Activated CD4-positive, CD25-positive, alpha-beta regulatory T cell treated with anti-CD3 and anti-CD28 coated beads, Interleukin-2, amount 50 U/mL, for 16 hours (primary cell): Measurements from ENCODE around the gene TSSK6.

Source experiments
- DNase-seq: peaks from one replicate; pipeline ENCODE4 v3.0.0-alpha.2; 2020; ENCODE audit warnings: low read depth, low spot score

Gene TSSK6

GRCh38 chr19:19505669-19506326 lies 9.6 kb downstream of the TSSK6 start:
- DNase-seq = no peak

- DNase-seq = no peak
Observed at GRCh38 chr19:19504754-19505668, 10.3 kb downstream of the TSSK6 start.

GRCh38 chr19:19502808-19503602 lies 12.3 kb downstream of the TSSK6 start:
- no peak for DNase-seq

GRCh38 chr19:19502281-19502680 lies 13.1 kb downstream of the TSSK6 start:
- no peak for DNase-seq

- no peak for DNase-seq
Observed at GRCh38 chr19:19501798-19502197, 13.6 kb downstream of the TSSK6 start.

GRCh38 chr19:19500975-19501644 lies 14.2 kb downstream of the TSSK6 start:
- no peak for DNase-seq

DNA sequence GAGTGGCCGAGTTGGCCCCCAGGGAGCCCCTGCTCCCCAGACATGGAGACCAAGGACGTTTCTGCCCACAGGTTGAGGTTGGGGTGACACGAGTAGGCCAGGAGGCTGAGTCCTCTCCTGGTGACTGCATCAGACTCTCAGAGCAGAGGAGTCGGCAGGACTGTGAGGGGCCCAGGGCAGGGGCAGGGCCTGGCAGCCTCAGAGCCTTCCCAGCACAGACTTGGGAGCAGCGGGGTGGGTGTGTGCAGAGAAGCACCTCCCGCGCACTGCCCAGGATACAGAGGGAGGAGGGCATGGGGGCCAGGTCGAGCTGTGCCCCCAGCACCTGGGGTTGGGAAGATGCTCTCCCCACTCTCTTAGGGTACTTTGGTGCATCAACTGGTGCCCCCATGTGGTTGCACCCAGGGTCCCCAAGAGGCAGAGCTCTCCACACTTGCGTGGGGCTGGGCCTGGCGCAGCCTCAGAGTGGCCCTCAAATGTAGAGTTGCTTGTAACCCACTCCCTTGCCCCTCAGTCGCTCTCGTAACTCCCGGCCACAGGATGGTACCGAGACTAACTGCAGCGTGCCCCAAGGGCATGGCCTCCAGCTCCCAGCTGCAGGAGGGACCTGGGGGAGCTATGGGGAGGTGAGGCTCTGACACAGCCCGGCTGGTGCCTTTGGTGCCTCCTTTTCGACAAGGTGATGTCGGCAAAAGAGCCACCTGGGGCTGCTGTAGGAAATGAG lies 15.9 kb downstream of the TSSK6 start:
- DNase-seq = no peak

GRCh38 chr19:19498255-19498991 lies 16.9 kb downstream of the TSSK6 start:
- DNase-seq = no peak

DNA sequence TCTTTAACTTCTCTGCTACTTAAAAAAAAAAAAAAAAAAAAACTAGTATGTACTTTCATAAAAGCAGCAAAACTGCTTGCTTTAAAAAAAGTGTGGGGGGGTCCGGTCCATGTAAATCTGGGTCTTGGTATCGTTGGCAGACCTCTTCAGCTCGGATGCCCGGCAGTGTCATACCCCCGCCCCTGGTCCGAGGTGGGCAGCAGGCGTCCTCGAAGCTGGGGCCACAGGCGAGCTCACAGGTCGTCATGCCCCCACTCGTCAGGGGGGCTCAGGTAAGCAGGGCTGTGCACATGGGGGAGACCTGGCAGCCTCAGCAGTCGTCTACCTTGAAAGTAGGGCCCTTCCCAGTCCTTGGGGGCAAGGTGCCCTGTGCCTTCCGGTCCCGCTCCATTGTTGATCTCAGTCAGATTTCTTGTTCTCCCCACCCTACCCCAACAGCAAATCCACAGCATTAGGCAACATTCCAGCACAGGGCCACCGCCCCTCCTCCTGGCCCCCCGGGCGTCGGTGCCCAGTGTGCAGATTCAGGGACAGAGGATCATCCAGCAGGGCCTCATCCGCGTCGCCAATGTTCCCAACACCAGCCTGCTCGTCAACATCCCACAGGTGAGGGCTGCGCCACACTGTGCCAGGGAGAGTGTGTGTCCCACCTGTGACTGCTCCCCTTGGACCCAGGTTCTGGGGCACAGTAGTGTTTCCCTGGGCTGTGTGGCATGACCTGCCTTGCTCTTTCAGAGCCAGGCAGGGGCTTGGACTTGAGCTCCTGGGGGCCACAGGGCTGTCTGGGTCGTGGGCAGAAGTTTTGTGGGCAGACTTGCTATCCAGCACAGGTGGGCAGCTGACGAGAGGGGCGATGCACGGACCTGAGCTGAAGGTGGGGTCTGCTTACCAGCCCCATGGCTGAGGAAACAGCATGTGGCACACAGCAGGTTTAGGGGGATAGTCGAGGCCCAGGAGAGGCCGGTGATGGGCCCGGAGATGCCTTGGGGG lies 19.4 kb downstream of the TSSK6 start:
- no peak for DNase-seq

- DNase-seq = no peak
Observed at GRCh38 chr19:19493841-19494546, 21.4 kb downstream of the TSSK6 start.

DNA sequence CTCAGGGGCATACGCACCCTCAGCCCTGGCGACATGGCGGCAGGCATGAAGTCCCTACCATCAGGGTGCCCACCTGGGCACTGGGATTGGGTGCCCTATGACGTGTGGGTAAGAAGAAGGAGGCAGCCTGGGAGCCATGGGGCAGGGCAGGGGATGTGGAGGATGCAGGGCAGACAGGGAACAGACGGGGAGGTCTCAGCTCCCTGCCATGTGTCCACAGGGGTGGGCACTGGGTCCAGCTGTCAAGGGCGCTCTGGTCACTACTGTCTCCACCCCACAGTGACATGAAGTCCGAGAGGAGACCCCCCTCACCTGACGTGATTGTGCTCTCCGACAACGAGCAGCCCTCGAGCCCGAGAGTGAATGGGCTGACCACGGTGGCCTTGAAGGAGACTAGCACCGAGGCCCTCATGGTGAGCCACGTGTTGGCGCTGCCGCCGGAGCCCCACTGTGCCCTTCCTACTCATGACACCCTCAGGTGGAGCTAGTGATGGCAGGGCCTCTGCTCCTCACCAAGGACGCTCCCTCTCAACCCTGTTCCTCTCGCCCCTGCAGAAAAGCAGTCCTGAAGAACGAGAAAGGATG lies 23.2 kb downstream of the TSSK6 start:
- no peak for DNase-seq

DNA sequence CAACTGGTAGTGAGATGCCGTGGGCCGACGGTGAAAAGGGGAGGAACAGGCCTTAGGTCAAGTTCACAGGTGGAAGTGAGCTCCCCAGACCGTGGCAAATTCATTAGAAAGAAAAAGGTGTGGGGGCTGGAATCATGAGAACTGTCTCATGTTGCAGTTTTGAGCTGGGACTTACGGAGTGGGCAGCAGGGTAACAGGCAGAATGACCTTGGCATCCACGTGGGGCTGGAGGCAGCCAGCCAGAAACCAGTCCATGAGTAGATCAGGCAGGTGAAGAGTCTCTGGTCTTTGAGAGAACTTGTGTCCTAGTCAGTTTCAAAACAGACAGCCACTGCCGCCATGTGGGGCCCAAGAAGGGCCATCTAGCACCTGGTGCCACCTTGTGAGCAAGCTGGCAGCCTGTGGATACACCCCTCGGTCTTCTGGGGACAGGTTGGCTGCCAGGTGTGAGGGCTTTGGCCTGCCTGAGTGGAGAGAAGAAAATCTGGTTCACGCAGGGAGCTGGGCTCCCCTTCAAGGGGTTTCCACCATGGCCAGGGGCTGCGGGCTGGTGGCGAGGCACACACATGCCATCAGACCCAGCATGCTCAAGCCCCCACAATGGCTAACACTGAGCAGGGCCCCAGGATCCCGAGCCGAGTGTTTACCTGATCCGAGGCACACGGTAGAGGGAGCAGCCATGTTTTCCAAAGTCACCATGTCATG lies 23.9 kb downstream of the TSSK6 start:
- DNase-seq = no peak

GRCh38 chr19:19490214-19490968 lies 25.0 kb downstream of the TSSK6 start:
- peak; percentile 71 for DNase-seq

DNA sequence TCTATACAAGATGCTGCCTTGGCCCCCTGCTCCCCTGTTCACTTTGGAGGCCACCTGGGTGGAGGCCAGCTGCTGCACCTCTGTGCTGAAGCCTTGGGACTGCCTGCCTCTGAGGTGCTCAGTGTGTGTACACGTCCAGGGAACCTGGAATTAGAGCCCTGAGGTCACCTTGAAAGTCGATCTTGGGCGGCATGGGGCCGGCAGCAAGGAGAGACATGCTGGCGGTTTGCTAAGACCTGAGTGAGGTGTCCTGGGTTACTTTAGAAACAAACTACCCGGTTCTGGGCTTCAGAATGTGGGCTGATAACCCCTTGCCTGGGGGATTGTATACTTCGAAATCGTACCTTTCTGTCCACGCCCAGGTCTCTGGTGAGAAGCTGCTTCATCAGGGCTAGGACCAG lies 25.5 kb downstream of the TSSK6 start:
- DNase-seq = no peak

DNA sequence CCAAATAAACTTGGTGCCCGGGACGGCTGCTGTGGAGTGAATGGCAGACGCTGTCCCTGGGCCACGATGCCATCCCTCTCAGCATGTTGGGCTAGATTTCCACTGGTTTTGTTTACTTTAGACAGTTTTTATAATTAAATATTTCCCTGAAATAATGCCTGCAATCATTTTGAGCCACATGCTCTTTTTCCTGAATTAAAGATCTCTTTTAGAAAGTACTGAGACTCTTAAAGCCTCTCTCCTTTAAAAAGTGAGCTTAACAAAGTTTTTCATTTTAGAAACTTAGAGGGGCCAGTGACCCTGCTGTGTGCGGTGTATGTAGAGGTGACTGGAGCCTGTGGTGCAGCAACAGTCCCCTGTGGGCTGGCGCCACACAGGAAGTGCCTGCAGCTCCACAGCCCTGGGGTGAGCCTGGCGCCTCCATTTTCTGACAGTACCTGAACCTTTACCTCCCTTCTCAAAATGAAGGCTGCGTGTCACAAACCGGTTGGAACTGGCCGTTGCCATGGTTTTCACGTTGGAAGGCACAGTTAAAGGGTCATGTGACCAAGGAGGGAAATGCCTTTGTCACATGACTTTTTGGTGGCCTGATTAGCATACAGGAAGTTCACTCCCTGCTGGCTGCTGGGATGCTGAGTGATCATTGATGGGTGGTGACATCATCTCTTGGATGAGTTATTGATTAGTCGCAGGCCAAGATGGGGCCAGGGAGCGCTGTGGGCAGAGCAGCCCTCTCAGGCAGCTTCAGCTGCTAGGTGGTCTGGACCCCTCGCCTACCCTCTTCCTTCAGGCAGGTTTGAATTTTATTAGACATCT lies 26.3 kb downstream of the TSSK6 start:
- DNase-seq = peak; percentile 90
